GM23338 (cell line): ENCODE measurements around the gene C6orf47. TPM values are rescaled to one million over a fixed set of nuclear protein-coding genes. Genes with fewer than 3 reads are reported as not detected.
"Not testable (repeated sequence)": the region's sequence is repeated elsewhere in the genome, so short reads cannot be mapped to it uniquely, and the experiment has no call there.

ENCODE experiments used
- ATAC-seq: fragments of 200-7000 bp; cut with Tn5 transposase; 3 replicates; pipeline ENCODE4 v1.9.1; 2020
- DNase-seq: peaks from one replicate; pipeline ENCODE4 v3.0.0-alpha.2; 2015; ENCODE audit warnings: low spot score
- H2AFZ ChIP-seq: fragments of 200-600 bp; sonication (generic); 2 replicates; pipeline ENCODE4 v1.8.0; 2016; ENCODE audit warnings: antibody characterized with exemption, mild to moderate bottlenecking, moderate library complexity
- H3F3A ChIP-seq: fragments of 200-600 bp; sonication (generic); replicated peaks from 2 replicates; pipeline ENCODE4 v1.8.0; 2017; ENCODE audit warnings: antibody characterized with exemption, mixed run types, low read depth
- H3K27ac ChIP-seq: fragments of 200-600 bp; sonication (generic); 2 replicates; pipeline ENCODE4 v1.6.1; 2016; ENCODE audit warnings: low read depth
- H3K27me3 ChIP-seq: fragments of 200-600 bp; sonication (generic); 2 replicates; pipeline ENCODE4 v1.8.0; 2016; ENCODE audit warnings: mild to moderate bottlenecking, mixed run types, moderate library complexity; ENCODE audit not compliant: insufficient read depth
- H3K36me3 ChIP-seq: fragments of 200-600 bp; sonication (generic); 2 replicates; pipeline ENCODE4 v1.8.0; 2016; ENCODE audit warnings: mild to moderate bottlenecking; ENCODE audit not compliant: insufficient read depth
- H3K4me1 ChIP-seq: fragments of 200-600 bp; sonication (generic); 2 replicates; pipeline ENCODE4 v1.8.0; 2016; ENCODE audit warnings: mild to moderate bottlenecking, moderate library complexity; ENCODE audit not compliant: insufficient read depth
- H3K4me2 ChIP-seq: fragments of 200-600 bp; sonication (generic); 2 replicates; pipeline ENCODE4 v1.7.1; 2017; ENCODE audit warnings: mixed run types
- H3K4me3 ChIP-seq: fragments of 200-600 bp; sonication (generic); 2 replicates; pipeline ENCODE4 v1.6.1; 2016; ENCODE audit warnings: mixed run types
- H3K79me2 ChIP-seq: fragments of 200-600 bp; sonication (generic); replicated peaks from 2 replicates; pipeline ENCODE4 v1.8.0; 2017; ENCODE audit warnings: mild to moderate bottlenecking; ENCODE audit not compliant: insufficient read depth
- H3K9me2 ChIP-seq: fragments of 200-600 bp; sonication (generic); 2 replicates; pipeline ENCODE4 v1.8.0; 2017; ENCODE audit not compliant: insufficient read depth
- H4K20me1 ChIP-seq: fragments of 200-600 bp; sonication (generic); replicated peaks from 2 replicates; pipeline ENCODE4 v1.8.0; 2017; ENCODE audit warnings: mild to moderate bottlenecking; ENCODE audit not compliant: insufficient read depth
- H3K27ac Mint-ChIP-seq: 2 replicates; pipeline ENCODE4 v1.8.0; 2020; ENCODE audit warnings: inconsistent platforms, mild to moderate bottlenecking, moderate library complexity, mixed read lengths
- H3K27me3 Mint-ChIP-seq: 3 replicates; pipeline ENCODE4 v1.8.0; 2022; ENCODE audit warnings: low read depth, mild to moderate bottlenecking, moderate library complexity, mixed read lengths, inconsistent platforms; ENCODE audit not compliant: insufficient read depth, poor library complexity
- H3K36me3 Mint-ChIP-seq: 3 replicates; pipeline ENCODE4 v1.8.0; 2021; ENCODE audit warnings: low read depth, mild to moderate bottlenecking, inconsistent platforms, moderate library complexity, mixed read lengths
- H3K4me1 Mint-ChIP-seq: 3 replicates; pipeline ENCODE4 v1.8.0; 2020; ENCODE audit warnings: mild to moderate bottlenecking, inconsistent platforms, mixed read lengths
- H3K4me3 Mint-ChIP-seq: 3 replicates; pipeline ENCODE4 v1.8.0; 2021; ENCODE audit warnings: moderate library complexity, mild to moderate bottlenecking, inconsistent platforms, mixed read lengths
- H3K9me3 Mint-ChIP-seq: 3 replicates; pipeline ENCODE4 v1.8.0; 2020; ENCODE audit warnings: moderate library complexity, mild to moderate bottlenecking, inconsistent platforms, mixed read lengths
- CREB1 ChIP-seq: fragments of 250-450 bp; sonication (Bioruptor Pico); IDR thresholded peaks from 2 replicates; pipeline ENCODE4 v1.5.0; 2020; ENCODE audit warnings: low read depth, mild to moderate bottlenecking, moderate library complexity
- CTCF ChIP-seq, 2 experiments: fragments of 200-600 bp in 1 of 2; sonication (generic) in 1 of 2; conservative IDR thresholded peaks; 2 replicates each; pipeline versions ENCODE4 v1.5.1 to v1.6.1; 2016 to 2017; ENCODE audit warnings: antibody characterized with exemption in 2 of 2, low read depth in 2 of 2, mild to moderate bottlenecking in 2 of 2, moderate library complexity in 1 of 2
- ETS1 ChIP-seq: IDR thresholded peaks from 2 replicates; pipeline ENCODE4 v1.6.1; 2016; ENCODE audit warnings: antibody characterized with exemption
- NANOG ChIP-seq: IDR thresholded peaks from 2 replicates; pipeline ENCODE4 v1.6.1; 2016; ENCODE audit warnings: antibody characterized with exemption, borderline replicate concordance
- POLR2AphosphoS5 ChIP-seq: IDR thresholded peaks from 2 replicates; pipeline ENCODE4 v1.6.1; 2016; ENCODE audit warnings: antibody characterized with exemption, low read depth
- STAT1 ChIP-seq: IDR thresholded peaks from one replicate; pipeline ENCODE4 v1.6.1; 2016; ENCODE audit warnings: antibody characterized with exemption; ENCODE audit not compliant: unreplicated experiment
- ZNF114 ChIP-seq: fragments of 250-450 bp; sonication (Bioruptor Pico); IDR thresholded peaks from 2 replicates; pipeline ENCODE4 v1.5.0; 2020; ENCODE audit warnings: mild to moderate bottlenecking, moderate library complexity
- ZNF331 ChIP-seq: fragments of 250-450 bp; sonication (Bioruptor Pico); IDR thresholded peaks from 2 replicates; pipeline ENCODE4 v1.5.0; 2020; ENCODE audit warnings: low read depth, mild to moderate bottlenecking, moderate library complexity
- long read RNA-seq: library from polyadenylated mRNA; unstranded; transcript quantifications from one replicate; pipeline ENCODE4 v2.0.0, GENCODE V29; 2020; ENCODE audit not compliant: unreplicated experiment
- polyA plus RNA-seq: library from polyadenylated mRNA; unstranded; fragments of >200 nt; fragmentation: Nextera tagmentation; extraction: Ambion mirVana; gene quantifications from 2 replicates; pipeline ENCODE4 v1.2.1, GENCODE V29; 2016
- total RNA-seq: library from RNA; depleted of rRNA; stranded (reverse); fragments of >200 nt; shearing (Covaris generic); gene quantifications from 2 replicates; pipeline ENCODE4 v1.2.3, GENCODE V29; 2014; rRNA removed

The C6orf47 gene
- total RNA-seq (12.8 and 15.0 TPM in 2 replicates), polyA plus RNA-seq (9.4 TPM in 2 replicates)
- long read RNA-seq, transcript C6orf47-202 (1 exons, 2,475 nt), result major isoform, 10 of 10 reads
- long read RNA-seq, partial matches to known transcripts, result 0 of 10 reads
- long read RNA-seq, other reads (novel, unspliced or antisense), result 0 of 10 reads

- peak within 1 kb of the TSS; percentile 90 for H3K4me3 Mint-ChIP-seq
- H3K79me2 ChIP-seq, result peaks cover 41% of the 10 kb centered on the region
- H3K9me3 Mint-ChIP-seq, result no peaks in the 10 kb centered on the region
- peak within 1 kb of the TSS; percentile 83 for H2AFZ ChIP-seq
- H3F3A ChIP-seq, result peaks cover 21% of the 10 kb centered on the region; the same call in 1 of the 2 replicates
- no peak for TF ChIP-seq NANOG
- TF ChIP-seq CREB1, result 0 out of 2 replicates have a peak, but pooled peaks have one; percentile 24
- TF ChIP-seq CTCF (conservative IDR thresholded peaks at IDR 0.05; ENCODE audit: low read depth in 2 of 2), result no peak; a peak in 1 of 4 replicates
- no peak for TF ChIP-seq STAT1
- no peak for TF ChIP-seq ZNF331 (CRISPR knock-in tag)
- TF ChIP-seq ZNF114 (CRISPR knock-in tag), result no peak
- TF ChIP-seq ETS1, result no peak
- TF ChIP-seq POLR2AphosphoS5, result peak; percentile 88
- no peaks in the 10 kb centered on the region; the same call in 1 of the 2 replicates for H4K20me1 ChIP-seq
- H3K36me3 ChIP-seq, result peaks cover 12% of the 10 kb centered on the region; the same call in 1 of the 2 replicates
- ATAC-seq (peak; percentile 85), DNase-seq (peak; percentile 95)
- peaks cover 19% of the 10 kb centered on the region for H3K27me3 Mint-ChIP-seq
- peaks cover 46% of the 10 kb centered on the region for H3K36me3 Mint-ChIP-seq
- peak within 1 kb of the TSS; percentile 95 for H3K27ac Mint-ChIP-seq
- peaks cover 49% of the 10 kb centered on the region for H3K4me1 Mint-ChIP-seq
- peaks cover 23% of the 10 kb centered on the region for H3K4me1 ChIP-seq
- H3K4me3 ChIP-seq, result peak within 1 kb of the TSS; percentile 96
- peak within 1 kb of the TSS; percentile 95 for H3K27ac ChIP-seq
- H3K4me2 ChIP-seq, result peak within 1 kb of the TSS; percentile 98
- H3K27me3 ChIP-seq, result no peaks in the 10 kb centered on the region
- H3K9me2 ChIP-seq, result no peaks in the 10 kb centered on the region
Observed at GRCh38 chr6:31660381-31661261, at the start of gene C6orf47. TSS of gene C6orf47 (minus strand) at chr6:31660778. CDS start at chr6:31659947, 831 bp downstream.

- peaks cover 15% of the 10 kb centered on the region for H3K27me3 Mint-ChIP-seq
- H3K4me1 Mint-ChIP-seq, result peaks cover 18% of the 10 kb centered on the region
- not testable (repeated sequence) for H3K4me3 Mint-ChIP-seq, H3K27me3 ChIP-seq, H3K9me3 Mint-ChIP-seq, H3K27ac ChIP-seq, H3F3A ChIP-seq, H2AFZ ChIP-seq, H3K4me3 ChIP-seq, H3K27ac Mint-ChIP-seq, H3K9me2 ChIP-seq, H3K4me2 ChIP-seq, H3K79me2 ChIP-seq, ATAC-seq, H4K20me1 ChIP-seq, H3K36me3 Mint-ChIP-seq, DNase-seq, H3K36me3 ChIP-seq
- peaks cover 11% of the 10 kb centered on the region for H3K4me1 ChIP-seq
Observed at GRCh38 chr6:31709157-31709556, 48.6 kb upstream of the C6orf47 start.
